LNCAP (cell line): ENCODE data around the gene PXMP4.

ENCODE experiments used
- TF ChIP-seq, protein P1 (sequence below): fragments of 450-650 bp; IDR thresholded peaks from 2 replicates; pipeline ENCODE4 v1.5.1; 2017; ENCODE audit warnings: mild to moderate bottlenecking

Gene PXMP4

DNA sequence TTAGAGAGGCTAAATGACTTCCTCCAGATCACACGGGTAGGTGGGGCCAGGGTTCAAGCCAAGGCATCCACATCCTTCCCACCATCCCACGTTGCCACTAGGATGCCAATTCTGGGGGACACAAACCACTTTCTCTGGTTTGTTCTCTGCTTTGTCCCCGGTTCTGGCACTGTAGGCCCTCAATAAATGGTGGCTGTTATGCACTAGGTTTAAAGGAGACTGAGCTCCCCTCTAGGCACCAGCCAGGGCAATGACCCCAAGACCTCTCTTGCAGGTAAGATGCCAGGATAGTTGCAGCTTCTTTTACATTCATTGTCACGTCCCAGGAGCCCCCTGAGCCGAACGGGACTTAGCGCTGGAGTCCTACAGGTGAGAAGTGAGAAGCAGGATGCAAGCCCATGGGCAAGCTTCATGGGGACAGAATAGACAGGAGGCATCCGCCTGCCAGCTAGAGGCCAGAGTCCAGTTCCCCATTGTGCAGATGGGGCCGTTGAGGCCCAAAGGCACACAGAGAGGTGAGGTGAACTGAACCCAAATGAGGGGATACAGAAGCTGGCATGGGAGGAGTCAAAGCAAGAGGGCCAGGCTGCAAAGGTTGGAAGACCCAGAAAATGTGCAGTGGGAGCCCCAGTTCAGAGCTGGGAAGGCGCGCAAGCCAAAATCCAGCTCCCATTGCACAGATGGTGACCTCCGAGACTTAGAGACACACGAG is 677 bp downstream of the PXMP4 start:
- TF ChIP-seq, protein P1, sequence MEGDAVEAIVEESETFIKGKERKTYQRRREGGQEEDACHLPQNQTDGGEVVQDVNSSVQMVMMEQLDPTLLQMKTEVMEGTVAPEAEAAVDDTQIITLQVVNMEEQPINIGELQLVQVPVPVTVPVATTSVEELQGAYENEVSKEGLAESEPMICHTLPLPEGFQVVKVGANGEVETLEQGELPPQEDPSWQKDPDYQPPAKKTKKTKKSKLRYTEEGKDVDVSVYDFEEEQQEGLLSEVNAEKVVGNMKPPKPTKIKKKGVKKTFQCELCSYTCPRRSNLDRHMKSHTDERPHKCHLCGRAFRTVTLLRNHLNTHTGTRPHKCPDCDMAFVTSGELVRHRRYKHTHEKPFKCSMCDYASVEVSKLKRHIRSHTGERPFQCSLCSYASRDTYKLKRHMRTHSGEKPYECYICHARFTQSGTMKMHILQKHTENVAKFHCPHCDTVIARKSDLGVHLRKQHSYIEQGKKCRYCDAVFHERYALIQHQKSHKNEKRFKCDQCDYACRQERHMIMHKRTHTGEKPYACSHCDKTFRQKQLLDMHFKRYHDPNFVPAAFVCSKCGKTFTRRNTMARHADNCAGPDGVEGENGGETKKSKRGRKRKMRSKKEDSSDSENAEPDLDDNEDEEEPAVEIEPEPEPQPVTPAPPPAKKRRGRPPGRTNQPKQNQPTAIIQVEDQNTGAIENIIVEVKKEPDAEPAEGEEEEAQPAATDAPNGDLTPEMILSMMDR, result no peak

DNA sequence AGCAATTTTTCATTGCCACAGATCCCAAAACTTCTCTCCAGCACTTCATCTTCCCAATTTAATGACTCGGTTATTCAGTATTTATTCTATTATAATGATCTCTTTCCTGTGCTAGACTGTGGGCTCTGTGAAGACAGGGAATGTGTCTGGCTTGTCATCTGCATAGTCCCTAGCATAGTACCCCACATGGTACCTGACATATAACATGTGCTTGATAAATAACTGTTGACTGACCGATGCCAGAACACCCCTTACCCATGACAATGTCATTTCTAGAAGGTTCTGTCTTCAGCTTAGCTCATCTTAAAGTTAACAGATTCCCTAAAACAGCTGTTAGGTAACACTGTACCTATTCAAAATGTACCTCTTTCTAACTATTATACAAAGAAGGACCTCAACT is 3.6 kb downstream of the PXMP4 start:
- TF ChIP-seq, protein P1, result no peak

DNA sequence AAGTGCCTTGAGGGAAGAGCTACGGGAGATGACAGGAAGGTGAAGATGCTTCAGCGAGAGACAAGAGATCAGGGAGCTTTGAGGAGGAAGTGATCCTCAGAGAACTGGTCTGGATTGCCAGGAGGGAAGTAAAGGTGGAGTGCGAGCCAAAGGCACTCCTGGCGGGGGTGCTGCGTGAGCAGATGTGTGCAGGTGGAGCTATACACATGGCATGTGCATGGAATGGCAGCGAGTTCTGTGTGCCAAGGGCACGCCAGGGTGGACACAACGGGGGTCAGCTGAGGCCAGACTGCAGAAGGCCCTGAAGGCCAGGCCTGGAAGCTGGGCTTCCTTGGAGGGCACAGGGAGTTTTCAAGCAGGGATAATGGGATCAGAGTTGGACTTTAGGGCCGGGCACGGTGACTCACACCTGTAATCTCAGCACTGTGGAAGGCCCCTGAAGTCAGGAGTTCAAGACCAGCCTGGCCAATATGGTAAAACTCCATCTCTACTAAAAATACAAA is 6.2 kb downstream of the PXMP4 start:
- TF ChIP-seq, protein P1, result no peak

DNA sequence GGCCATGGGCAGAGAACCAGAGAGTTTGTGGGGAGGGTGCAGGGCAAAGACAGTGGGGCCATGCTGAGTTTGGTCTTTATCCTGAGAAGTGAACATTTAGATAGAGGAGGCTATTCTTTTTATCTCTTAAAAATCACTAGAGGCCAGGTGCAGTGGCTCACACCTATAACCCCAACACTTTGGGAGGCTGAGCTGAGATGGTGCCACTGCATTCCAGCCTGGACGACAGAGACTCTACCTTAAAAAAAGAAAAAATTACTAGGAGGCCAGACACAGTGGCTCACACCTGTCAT is 8.7 kb downstream of the PXMP4 start:
- TF ChIP-seq, protein P1, result no peak

DNA sequence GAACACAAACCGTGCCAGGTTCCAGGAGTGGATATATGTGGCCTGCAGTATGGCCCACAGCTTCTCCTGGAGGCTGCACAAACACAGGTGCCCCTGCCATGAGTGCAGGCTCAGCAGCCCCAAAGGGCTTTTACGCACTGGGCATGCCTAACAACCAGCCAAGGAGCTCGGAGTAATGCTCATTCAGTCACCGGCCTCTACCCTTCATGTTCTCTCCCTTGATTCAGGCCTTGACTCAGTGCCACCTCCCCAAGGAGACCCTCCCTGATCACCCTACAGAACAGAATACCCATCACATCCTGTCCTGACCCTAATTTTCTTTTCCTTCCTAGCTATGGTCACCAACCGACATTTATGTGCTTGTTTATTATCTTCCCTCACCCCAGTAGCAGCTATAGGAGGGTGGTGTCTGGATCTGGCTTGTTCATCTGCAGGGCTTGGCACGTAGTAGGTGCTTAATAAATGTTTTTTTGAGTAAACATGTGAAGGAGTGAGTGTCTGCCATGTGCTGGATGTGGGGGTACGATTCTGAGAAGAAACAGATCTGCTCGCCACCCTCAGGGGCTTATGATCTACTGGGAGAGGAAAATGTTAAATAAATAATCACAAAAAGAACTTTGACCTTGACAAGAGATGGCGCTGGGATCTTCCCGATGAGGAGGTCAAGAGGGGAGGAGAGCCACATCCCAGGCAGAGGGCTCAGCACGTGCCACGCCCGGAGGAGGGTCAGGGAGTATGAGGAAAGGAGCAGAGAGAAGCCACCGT is 9.2 kb downstream of the PXMP4 start:
- TF ChIP-seq, protein P1, result no peak

DNA sequence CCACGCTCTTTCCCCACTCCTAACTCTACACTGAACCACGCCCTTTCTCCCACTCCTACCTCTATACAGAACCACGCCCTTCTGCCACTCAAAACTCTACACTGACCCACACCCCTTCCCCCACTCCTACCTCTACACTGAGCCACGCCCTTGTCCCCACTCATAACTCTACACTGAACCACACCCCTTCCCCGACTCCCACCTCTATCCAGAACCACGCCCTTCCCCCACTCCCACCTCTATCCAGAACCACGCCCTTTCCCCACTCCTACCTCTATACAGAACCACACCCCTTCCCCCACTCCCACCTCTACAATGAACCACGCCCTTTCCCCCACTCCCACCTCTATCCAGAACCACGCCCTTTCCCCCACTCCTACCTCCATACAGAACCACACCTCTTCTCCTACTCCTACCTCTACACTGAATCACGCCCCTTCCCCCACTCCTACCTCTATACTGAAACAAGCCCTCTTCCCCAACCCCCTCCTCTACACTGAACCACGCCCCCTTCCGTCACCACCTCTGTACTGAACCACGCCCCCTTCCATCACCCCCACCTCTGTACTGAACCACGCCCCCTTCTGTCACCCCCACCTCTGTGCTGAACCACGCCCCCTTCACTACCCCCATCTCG is 10.1 kb downstream of the PXMP4 start:
- TF ChIP-seq, protein P1, result no peak

DNA sequence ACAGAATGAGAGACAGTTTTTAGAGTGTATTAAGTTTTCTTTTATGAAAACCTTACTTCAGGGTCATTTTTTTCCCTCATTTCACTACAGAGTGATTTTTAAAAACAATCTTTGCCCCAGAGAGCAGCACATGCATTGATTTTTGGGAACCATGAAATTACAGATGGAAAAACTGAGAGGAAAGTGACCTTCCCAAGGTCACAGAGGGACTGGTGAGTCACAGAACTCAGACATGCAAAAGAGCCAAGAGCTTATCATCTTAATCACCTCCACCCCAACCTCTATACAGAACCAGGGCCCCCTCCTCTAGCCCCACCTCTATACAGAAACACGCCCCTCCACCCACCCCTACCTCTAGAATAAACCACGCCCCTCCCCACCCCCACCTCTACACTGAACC is 10.7 kb downstream of the PXMP4 start:
- TF ChIP-seq, protein P1, result no peak
